ENCODE measurements around the gene WDR70.

Gene WDR70

GRCh38 chr5:37694867-37695266 lies 315.7 kb downstream of the WDR70 start:
- no peak for DNase-seq

- DNase-seq = no peak
Measured at GRCh38 chr5:37695647-37696046, 316.5 kb downstream of the WDR70 start.

DNA sequence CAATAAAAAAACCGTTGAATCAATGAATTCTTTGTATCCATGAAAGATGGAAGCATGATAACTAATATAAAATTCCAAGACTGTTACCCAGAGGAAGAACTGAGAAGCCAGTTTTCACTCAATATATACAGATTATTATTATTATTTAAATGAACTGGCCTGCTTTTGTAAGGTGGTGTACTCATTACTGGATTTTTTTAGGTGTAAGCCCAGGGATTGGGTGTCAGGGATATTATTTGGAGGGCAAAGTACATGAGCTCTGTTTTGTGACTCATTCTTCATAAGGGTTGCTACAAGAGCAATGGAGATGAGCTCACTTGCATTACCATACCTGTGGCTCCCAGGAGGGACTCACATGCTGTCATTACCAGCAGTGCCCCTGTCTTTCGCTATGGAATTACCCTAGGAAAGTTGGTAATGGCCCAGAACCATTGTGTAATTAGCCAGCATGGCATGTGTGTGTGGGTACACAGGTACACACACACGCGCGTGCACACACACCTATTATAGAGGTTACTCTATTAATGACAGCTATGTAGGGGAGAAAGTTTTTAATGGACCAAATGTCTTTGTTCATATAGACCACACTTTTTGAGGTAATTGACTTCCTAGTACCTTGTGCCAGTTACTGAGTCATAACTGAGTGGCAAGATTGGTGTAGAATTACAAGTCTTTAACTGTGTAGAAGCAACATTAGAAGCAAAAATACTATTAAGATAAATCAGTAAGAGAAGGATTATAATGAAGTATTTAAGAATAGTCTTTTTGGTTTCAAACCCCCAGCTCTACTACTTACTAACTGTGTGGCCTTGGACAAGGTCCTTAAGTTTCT lies 317.3 kb downstream of the WDR70 start:
- no peak for DNase-seq

- DNase-seq = no peak
Measured at GRCh38 chr5:37701868-37702267, 322.8 kb downstream of the WDR70 start.

GRCh38 chr5:37703841-37704241 lies 324.7 kb downstream of the WDR70 start:
- no peak for DNase-seq

DNA sequence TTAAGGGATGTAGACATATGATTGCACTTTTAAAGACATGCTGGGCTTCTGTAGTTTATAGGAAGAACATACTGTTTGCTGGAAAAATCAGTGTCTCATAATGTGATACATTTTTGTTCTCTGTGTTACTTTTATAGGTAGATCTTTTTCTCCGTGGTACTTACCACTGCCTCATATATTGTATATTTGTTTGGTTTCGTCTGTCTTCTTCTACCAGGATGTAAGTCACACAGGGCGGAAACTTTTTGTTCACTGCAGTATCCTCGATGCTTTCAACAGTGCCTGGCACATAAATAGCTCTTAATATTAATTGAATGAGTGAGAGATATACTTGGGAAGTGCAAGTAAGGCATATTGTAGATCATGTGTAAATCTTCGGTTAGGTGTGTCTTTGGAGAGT lies 325.3 kb downstream of the WDR70 start:
- no peak for DNase-seq

DNA sequence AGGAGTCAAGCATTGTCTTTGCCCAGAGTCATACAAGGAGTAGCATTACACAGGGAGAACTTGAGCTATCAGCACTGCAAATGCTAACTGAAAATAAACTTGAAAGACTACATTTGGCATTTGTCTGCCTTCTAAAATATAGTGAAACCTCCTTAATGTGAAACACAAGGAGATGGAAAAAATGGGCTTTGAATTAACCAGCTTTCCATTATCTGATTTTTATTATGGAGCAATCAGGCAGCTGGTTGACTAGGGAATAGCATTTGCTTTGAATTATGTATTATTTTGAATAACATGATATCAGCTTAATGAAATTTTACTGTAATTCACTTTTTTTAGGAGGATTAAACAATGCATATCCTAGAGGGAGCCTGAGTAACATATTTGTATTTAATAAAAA lies 329.9 kb downstream of the WDR70 start:
- DNase-seq = no peak

DNA sequence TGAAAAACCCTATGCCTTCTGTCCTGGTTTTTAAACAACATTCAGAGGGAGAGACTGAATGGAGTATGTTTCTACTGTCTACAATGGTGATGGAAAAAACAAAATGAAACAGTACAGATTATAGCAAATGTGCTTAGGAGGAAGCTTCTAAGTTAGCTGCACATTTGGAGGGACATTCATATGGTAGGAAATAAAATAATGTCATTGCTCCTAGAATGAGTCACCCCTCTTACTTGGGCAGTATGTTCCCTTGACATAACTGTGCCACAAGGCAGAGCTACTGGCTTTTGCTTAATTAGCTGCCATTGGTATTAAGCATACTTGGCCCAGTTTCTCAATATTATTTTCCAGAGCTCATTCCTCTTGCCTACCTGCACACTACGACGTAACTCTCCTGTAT lies 331.8 kb downstream of the WDR70 start:
- DNase-seq = no peak

- no peak for DNase-seq
Measured at GRCh38 chr5:37712750-37713149, 333.6 kb downstream of the WDR70 start.

GRCh38 chr5:37714756-37715155 lies 335.6 kb downstream of the WDR70 start:
- no peak for DNase-seq

DNA sequence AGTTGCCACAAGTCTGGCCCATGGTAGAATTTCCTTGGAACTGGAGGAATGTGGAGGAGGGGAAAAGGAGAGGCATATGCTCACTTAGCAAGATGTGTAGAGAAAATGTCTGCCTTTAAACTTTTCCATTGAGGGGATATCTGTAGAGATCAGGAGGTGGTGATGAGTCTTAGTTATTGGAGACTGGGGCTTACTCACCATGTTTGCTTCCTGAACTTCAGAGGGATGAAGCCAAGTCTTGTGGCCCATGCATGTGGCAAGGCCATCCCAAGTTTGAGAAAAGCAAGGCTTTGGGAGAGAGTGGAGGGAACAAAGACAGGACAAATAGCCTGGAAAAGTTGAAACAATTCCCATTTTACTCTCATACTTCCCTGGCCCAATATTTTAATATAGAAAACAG lies 336.2 kb downstream of the WDR70 start:
- DNase-seq = no peak

DNA sequence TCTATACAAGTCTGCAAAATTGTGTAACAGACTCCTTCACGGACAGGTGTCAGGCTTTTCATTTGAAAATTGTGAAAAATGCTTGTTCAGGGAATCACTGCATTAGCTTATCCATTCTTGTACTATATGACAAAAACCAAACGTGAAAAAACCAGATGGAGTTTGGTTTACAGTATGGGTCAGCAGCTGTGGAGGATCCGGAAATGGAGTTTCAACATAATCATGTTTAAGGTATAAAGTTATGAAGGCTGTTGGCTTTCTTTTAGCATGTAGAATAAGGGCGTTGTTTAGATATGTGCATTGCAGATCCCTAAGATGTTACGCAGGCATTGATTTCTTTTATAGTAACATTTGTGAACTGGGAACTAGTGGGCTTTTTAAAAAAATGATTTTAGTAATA lies 336.9 kb downstream of the WDR70 start:
- DNase-seq = no peak

DNA sequence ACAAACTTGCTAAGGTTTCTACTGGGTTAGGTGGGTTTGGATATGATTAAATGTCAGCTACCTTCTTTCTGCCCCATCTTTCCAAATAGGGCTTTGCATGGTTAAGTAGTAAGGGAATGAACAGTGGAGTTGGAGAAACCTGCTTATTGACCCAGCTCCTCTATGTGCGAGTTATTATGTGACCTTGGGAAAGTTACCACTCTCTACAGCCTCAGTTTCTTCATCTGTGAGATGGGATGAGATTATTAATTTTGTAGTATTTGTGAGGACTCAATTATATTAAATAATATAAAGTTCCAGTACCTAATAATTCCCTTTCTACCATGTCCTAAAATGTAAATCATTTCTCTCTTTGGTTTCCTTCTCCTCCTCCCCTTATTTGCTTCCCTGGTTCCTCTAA lies 337.3 kb downstream of the WDR70 start:
- no peak for DNase-seq

DNA sequence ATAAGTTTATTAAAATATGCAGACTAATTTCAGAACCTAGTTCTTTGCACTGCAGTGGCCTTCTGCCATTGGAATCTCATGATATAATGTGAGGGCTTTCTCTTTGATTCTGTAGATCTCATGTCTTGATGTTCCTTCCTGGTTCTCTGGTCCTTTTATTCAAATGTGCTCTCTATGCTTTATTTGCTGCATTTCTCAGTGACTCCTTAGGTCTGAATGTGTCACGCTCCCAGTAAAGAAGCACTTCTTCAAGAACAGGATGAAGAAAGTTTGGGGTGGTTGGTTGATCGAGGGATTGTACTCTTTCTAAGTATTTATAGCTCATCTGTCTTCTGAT lies 338.1 kb downstream of the WDR70 start:
- no peak for DNase-seq

DNA sequence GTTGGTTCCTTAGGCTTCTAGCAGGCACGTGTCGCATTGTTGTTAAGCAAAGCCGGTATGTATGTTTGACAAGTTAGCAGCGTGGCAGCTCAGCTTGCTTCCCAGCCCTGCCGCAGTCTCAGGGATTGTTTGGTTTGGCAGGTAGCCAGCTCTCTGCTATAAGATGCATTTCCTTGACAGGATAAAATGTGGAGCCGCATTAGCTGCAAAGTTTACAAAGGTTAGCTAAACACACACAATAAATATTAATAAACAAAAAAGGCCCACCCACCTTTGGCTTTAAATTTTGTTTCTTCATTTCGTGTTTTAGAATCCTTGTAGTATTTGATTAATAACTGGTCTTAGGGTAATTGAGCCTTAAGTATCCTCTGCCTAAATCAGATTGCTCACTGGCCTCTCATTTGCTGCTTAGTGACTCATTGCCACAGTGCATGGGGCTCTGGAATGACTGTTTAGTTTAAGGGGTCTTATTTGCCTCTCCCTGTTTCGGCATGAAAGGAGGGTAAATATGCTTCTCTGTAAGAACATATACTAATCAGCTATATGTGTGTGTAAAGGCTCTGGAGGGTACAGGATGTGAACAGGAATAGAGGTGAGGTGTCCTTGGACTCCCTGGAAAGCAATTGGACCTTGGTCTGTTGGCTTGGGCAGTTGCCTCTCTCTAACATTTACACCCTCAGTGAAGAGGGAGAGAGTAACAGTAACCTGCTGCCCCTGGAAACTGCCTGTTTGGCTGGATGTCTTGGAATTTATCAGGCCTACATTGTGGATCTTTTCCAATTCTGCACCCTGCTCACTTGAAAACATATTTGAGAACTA lies 338.7 kb downstream of the WDR70 start:
- DNase-seq = no peak

GRCh38 chr5:37720550-37720952 lies 341.4 kb downstream of the WDR70 start:
- no peak for DNase-seq

- no peak for DNase-seq
Measured at GRCh38 chr5:37721447-37721871, 342.3 kb downstream of the WDR70 start.

GRCh38 chr5:37722236-37723161 lies 343.4 kb downstream of the WDR70 start:
- no peak for DNase-seq

DNA sequence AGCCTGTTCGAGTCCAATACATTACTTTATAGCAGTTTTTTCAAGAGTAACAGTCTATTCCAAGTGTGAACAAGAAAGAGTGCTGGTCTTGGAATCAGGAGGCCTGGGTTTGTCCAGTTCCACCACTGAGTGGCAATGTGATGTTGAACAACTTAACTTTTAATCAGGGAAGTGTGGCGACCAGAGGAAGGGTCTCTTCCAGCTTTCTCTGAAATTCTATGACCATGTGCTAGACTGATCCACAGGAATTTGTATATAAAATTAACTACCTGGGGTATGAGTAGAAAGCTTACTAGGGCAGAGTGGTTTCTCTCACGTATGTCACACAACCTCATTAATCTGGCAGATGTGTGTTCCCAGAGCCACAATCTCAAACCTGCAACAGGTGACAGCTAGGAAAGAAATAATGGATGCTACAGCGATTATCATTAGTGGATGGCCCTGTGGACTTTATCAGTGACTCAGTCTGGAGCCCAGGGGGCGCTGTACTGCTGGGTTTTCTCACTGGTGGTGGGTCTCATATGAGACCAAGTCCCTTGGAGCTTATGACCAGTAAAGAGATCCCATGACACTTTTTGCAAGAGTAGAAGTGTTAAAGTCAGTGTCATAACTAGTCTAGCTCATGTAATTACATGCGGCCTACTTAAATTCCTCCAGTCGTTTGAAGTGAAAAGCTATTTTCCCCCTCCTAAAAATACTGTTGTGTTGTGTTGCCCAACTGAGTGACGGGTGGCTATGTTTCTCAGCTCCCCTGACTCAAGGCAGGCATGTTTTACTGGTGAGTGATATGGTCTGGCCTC lies 344.2 kb downstream of the WDR70 start:
- no peak for DNase-seq

DNA sequence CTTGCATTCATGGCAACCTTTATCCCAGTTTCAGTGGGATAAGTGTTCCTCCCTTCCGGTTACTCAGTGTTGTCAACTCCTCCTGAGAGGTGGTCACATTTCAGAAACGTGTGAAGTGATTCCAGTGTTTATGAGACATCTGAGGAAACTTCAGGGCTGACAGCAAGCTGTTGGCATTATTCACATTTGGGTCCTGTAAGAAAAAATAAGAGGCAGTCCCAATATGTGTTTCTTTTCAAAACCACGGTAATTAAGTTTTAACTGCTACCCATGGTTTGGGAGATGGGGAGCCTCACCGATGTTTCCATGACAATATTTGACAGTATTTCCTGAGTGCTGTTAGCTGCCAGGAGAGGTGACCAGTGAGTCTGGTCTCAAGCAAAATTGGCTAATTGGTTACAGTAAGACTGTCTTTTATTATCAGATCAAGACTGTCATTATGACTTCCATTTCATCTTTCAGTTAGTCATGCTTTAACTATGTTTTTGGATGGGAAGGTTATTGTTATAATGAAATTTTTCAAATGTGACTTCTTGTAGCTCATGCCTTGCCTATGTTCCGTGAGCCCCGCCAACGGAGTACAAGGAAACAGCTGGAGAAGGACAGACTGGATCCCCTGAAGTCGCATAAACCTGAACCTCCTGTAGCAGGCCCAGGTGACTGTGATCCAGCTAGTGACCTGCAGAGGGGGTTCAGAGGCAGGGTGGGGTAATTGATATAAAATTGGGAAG lies 345.4 kb downstream of the WDR70 start:
- DNase-seq = no peak

DNA sequence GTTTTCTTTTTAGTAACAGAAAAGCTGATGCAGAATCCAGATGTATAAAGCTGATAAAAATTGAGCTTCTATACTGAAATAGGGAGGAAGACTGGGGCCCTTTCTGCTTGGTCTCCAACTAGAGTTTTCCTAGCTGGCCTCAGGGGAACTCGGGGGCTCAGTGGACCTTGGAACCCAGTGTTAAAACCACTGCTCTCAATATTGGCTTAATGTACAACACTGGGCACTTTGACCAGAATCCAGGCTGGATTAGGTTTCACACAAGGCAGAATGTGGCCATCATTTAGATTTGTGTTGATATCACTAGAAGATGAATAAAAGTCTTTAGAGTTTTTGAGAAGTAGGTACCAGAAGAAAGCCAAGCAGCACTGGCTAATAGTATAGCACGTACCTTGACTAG lies 346.1 kb downstream of the WDR70 start:
- DNase-seq = no peak

- DNase-seq = no peak
Measured at GRCh38 chr5:37727238-37727637, 348.1 kb downstream of the WDR70 start.

Data from effector CD8-positive, alpha-beta T cell (primary cell).